ENCODE data around the gene SIX2.

SIX2 gene

DNA sequence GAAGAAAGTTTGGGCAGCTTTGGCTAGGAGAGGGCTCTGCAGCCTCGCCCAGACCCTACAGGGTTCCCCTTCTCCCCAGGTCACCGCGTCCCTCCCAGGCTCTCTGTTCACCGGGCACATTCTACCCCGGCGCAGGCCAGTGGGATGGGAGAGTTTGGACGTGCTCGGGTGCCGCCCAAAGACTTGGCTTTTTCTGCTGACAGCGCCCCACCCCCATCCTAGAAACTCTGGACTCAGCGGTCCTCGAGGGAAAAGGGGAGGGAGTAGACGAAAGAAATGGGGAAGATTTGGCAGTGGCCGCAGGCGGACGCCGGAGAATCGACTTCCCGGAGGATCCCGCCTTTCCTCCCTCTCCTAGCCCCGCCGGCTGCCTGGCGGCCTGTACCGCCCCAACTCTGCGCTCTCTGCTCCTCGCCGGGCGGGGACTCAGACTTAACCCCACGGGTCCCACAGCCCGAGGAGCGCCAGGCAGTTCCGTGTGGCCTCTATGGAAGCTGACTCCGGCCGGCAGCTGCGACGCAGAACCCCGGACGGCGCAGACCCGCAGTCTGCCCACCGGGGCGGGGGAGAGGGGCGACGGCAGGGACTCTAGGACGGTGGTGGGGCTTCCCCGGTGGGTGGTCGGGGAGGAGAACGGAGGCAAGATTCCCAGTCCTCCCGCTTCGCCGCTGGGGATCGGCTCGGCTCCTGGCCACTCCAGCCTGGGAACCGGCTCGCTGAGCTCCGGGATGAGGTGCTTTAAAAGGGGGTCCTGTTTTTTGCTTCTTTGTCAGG is 863 bp upstream of the SIX2 start:
- TF ChIP-seq, protein P1, sequence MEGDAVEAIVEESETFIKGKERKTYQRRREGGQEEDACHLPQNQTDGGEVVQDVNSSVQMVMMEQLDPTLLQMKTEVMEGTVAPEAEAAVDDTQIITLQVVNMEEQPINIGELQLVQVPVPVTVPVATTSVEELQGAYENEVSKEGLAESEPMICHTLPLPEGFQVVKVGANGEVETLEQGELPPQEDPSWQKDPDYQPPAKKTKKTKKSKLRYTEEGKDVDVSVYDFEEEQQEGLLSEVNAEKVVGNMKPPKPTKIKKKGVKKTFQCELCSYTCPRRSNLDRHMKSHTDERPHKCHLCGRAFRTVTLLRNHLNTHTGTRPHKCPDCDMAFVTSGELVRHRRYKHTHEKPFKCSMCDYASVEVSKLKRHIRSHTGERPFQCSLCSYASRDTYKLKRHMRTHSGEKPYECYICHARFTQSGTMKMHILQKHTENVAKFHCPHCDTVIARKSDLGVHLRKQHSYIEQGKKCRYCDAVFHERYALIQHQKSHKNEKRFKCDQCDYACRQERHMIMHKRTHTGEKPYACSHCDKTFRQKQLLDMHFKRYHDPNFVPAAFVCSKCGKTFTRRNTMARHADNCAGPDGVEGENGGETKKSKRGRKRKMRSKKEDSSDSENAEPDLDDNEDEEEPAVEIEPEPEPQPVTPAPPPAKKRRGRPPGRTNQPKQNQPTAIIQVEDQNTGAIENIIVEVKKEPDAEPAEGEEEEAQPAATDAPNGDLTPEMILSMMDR (IDR thresholded peaks at IDR 0.05; ENCODE audit: control extremely low read depth, extremely low read depth, low read depth, missing control alignments), result no peak
- no peak for DNase-seq (ENCODE audit: extremely low spot score)
- CTCF ChIA-PET, result interaction anchor here (3.2 kb wide), 1 partner anchor 484 kb away, joined by 8 read pairs; no protein-coding TSS in a partner anchor
- POLR2A ChIA-PET, result no interaction called here

DNA sequence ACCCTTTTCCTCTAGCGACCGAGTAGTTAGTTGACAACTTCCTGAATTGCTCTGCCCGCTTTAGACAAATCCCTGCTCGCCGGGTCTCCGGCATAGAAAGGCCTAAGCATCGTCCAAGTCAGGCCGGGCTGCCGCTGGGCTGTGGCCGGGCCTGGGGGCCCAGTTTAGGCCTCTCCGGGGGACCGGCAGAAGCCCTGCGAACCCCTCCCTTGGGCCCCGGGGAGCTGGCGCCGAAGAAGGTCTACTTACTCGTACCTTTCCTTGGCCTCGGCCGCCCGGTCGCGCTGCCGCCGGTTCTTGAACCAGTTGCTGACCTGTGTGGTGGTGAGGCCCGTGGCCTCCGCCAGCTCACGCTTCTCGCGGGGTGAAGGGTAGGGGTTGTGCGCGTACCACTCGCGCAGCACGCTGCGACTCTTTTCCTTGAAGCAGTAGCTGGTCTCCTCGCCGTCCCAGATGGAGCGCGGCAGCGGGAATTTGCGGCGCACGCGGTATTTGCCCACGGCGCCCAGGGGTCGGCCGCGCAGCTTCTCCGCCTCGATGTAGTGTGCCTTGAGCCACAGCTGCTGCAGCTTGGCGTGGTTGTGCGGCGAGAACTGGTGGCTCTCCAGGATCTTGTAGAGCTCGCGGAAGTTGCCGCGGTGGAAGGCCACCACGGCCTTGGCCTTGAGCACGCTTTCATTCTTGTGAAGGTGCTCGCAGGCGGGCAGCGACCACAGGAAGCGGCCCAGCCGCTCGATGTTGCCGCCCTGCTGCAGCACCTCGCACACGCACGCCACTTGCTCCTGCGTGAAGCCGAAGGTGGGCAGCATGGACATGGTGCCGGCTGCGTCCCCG is 739 bp downstream of the SIX2 start:
- TF ChIP-seq, protein P1 (IDR thresholded peaks at IDR 0.05; ENCODE audit: control extremely low read depth, extremely low read depth, low read depth, missing control alignments), result no peak
- CTCF ChIA-PET, result interaction anchor here (1.7 to 3.2 kb wide), 2 partner anchors 15 to 485 kb away, joined by 3 to 8 read pairs; no protein-coding TSS in a partner anchor
- peak; percentile 33 for DNase-seq (ENCODE audit: extremely low spot score)
- POLR2A ChIA-PET, result no interaction called here

DNA sequence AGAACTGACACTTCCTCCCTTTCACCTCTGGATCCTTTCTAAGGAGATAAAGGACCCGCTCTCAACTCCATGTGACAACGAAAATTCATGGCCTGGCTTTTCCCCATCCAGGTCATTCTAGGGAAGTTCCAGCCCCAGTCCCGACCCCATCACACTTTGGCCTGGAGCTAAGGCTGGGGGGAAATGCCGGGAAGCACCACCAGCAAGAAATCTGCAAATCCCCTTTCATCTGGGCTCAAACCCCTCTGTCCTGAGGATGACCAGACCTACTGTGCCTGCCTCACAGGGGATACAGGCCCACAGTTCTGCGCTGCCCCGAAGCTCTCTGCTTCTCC is 1.3 kb downstream of the SIX2 start:
- DNase-seq (ENCODE audit: extremely low spot score), result no peak
- POLR2A ChIA-PET, result no interaction called here
- TF ChIP-seq, protein P1 (IDR thresholded peaks at IDR 0.05; ENCODE audit: control extremely low read depth, extremely low read depth, low read depth, missing control alignments), result no peak
- CTCF ChIA-PET, result interaction anchor here (1.7 to 3.2 kb wide), 2 partner anchors 15 to 486 kb away, joined by 3 to 8 read pairs; no protein-coding TSS in a partner anchor

DNA sequence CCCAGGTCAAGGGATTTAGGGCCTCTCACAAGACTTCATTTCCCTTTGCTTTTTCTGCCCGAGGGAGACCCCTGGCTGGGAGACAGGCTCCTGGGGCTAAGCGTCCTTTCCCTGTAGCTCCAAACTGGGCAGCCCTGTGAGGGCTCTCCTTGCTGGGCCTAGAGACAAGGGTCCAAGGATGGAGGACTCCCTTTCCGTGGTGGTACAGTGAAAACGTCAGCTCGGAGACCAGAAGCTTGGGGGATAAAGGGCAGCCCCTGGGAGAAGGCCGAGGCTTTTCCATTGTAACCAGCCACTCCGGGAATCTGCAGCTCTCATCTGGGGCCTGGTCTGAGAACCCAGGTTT is 2.3 kb downstream of the SIX2 start:
- CTCF ChIA-PET, result interaction anchor here (1.7 to 3.2 kb wide), 2 partner anchors 16 to 487 kb away, joined by 3 to 8 read pairs; no protein-coding TSS in a partner anchor
- POLR2A ChIA-PET, result no interaction called here
- no peak for DNase-seq (ENCODE audit: extremely low spot score)
- TF ChIP-seq, protein P1 (IDR thresholded peaks at IDR 0.05; ENCODE audit: control extremely low read depth, extremely low read depth, low read depth, missing control alignments), result no peak

DNA sequence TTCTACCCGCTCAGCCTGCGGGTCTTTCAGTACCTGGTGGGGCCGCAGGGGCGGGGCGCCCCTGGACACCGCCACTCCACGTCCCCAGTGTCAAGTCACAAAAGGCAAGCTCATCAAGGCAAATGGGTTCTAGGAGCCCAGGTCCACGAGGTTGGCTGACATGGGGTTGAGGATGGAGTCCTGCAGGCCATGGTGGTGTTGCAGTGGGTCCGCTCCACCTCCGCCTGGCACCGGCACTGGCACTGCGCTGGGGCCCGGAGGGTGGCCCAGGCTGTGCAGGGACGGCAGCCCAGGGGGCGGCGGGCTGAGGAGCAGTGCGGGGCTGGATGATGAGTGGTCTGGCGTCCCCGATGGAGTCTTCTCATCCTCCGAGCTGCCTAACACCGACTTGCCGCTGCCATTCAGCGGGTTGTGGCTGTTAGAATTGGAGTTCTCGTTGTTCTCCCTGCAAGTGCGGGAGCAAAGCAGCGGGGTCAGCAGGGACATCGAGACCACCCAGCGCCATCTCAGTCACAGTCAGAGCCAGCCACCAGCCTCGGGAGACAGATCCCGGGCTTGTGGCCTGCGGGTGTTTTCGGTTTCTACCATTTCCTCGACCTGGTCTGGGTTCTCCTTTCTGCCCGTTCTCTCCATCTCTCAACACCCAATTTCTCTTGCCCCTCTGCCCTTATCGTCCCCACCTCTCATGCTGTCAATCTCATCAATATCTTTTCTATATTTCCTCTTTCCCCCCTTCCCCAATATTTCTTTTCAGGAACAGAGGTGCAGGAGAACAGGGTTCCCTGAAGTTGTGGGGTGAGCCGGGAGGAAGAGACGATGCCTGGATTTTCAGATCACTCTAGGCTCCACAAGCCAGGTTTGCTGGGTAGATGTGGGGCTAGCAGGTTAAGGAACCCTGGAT is 3.0 kb downstream of the SIX2 start:
- no peak for DNase-seq (ENCODE audit: extremely low spot score)
- POLR2A ChIA-PET, result no interaction called here
- CTCF ChIA-PET, result interaction anchor here (1.7 to 3.2 kb wide), 2 partner anchors 17 to 487 kb away, joined by 3 to 8 read pairs; no protein-coding TSS in a partner anchor
- TF ChIP-seq, protein P1 (IDR thresholded peaks at IDR 0.05; ENCODE audit: control extremely low read depth, extremely low read depth, low read depth, missing control alignments), result no peak
